ENCODE measurements around the gene SSBP4. TPM values are rescaled to one million over a fixed set of nuclear protein-coding genes. Genes with fewer than 3 reads are reported as not detected.

The SSBP4 gene
- total and polyA plus RNA-seq, 2 of the 8 experiments (the other 6 are each of a cell fraction or from before 2014, with no cell fraction given), result 26.4 to 33.7 TPM

GRCh38 chr19:18425515-18426415 is 6.6 kb downstream of the SSBP4 start (continued):
- peak; percentile 5 to 12; a peak in 1 of 4 replicates for TF ChIP-seq RAD21 (IDR thresholded peaks at IDR 0.05 in 1 of 2, conservative IDR thresholded peaks at IDR 0.05 in 1 of 2; ENCODE audit: low read depth in 2 of 2, low read length in 2 of 2)
- TF ChIP-seq CTBP2 (IDR thresholded peaks at IDR 0.05; ENCODE audit: borderline replicate concordance, insufficient read depth, insufficient read length, low read length), result no peak
- no peak for TF ChIP-seq EP300 (IDR thresholded peaks at IDR 0.05; ENCODE audit: borderline replicate concordance in 1 of 2, low read depth in 2 of 2, low read length in 2 of 2)

Data from H1 (cell line).